Measurements from ENCODE around the gene CA5B. TPM values are rescaled to one million over a fixed set of nuclear protein-coding genes. Genes with fewer than 3 reads are reported as not detected.
"Not testable (repeated sequence)": the region's sequence is repeated elsewhere in the genome, so short reads cannot be mapped to it uniquely, and the experiment has no call there.

The CA5B gene
- total RNA-seq, 1 donor, result 41.5 TPM

DNA sequence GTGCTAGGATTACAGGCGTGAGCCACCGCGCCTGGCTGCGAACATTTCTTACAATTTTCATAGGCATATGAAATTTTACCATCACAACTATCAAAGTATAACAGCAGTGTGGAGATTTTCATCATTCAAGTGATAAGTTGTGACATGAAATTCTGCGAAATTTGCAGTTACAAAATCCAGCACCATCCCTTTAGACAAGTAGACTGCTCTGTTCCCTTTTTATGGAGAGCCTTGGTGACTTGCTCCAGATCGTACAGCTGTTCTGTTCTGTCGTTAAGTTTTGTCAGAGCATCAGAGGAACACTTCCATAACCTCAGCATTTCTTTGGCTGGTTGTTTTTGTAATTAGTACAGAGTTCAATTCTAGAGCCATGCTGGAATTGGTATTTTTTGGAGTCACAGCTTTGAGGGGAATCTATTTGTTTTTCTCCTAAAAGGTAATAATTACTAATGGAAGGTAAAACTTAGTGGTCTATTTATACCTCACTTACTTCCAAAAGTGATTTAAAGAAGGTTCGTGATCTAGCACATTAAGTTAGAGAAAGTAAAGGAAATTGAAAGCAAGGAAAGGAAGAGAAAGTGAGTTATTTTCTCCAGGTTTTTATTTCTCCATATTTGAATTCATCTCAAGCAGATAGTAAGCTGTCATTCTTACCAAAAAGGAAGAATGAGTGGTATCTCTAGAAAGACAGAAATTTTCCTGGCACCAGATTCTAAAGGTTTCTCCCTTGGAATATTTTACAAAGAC is 74.3 kb downstream of the CA5B start:
- DNase-seq (ENCODE audit: low read depth in 2 of 3, low spot score in 2 of 3), result no peak

DNA sequence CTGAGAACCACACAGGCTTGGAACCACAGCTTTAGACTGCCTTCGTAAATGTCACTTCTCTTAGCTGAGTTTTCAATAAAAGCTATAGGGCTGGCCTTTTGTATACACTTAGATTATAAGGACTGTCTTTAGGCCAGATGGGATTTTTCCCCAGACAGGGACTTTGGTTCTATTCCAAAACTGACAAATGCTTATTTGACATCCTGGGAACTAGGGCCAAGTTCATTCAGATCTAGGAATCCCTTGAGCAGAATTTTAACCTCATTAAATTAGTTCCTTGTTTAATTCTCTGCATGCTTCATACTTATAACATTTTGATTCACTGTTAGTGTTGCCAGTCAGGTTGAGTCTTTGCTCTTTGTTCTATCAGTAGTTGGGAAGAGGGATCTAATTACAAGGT is 75.3 kb downstream of the CA5B start:
- DNase-seq (ENCODE audit: low read depth in 2 of 3, low spot score in 2 of 3), result no peak

DNA sequence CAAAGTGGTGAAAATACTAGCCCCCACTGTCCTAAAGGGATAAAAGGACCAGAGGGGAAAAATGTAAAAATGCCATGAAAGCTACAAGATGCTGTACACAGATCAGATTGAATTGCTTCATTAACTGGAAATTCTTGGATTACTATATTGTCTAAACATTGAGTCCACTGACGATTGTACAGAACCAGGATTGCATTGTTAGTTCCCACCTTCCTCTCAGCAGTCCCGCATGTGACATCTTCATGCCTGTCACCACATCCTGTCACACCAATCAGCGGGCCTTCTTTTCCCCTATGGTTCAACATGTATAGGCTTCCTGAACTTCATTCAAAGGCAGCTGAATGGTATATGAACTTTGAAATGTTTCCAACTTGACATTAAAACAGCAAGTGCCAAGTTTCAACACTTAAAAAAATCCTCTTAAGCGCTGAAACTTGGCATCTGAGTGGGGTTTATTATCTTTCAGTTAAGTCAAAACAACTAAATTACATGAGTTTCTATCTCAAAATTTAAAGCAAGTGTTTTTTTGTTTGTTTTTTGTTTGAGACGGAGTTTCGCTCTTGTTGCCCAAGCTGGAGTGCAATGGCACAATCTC is 76.8 kb downstream of the CA5B start:
- DNase-seq (ENCODE audit: low read depth in 2 of 3, low spot score in 2 of 3), result no peak

DNA sequence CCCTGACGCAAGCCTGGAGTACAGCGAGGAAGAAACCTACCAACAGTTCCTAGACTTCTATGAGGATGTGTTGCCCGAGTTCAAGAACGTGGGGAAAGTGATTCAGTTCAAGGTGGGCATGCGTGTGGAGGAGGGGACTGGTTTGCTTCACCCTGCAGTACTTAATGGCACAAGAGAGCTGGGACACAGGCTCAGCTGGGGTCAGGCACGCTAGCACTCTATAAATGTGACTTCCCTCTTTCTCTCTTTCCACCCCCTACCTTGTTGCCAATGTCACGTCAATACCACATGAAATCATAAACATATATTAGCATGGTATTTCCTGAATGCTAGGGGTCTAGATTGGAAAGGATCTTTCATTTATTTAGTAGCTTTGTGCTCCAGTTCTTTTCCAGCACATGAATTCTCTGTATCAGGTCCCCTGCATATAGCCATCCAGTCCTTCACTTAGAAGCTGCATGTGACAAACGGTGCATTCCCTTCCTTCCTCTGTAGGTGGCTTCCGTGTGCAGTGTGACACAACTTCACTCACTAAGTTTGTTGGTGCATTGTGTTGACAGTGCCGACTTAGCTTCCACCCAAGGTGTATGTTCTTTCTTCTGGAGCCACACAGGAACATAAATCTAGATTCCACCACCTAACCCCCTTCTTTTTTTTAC is 77.8 kb downstream of the CA5B start:
- DNase-seq (ENCODE audit: low read depth in 2 of 3, low spot score in 2 of 3), result peak in 2 of 3 donors; percentile 20 to 46

DNA sequence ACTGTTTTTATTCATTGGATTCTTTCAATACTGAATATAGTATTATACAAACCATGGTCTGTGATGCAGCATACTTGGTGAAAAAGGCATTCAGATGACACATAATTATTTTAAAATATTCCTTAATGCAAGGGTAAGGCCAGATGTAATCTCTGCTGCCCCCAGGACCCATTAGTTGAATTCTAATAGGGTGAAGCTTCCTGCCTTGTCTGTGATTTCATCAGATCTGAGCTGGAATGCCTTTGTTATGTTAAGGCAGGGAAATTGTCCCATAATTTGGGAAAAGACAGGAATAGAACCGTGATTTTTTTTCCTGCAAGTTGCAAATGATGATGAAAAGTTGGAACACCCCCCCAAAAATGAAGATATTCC is 78.4 kb downstream of the CA5B start:
- DNase-seq (ENCODE audit: low read depth in 2 of 3, low spot score in 2 of 3), result no peak

DNA sequence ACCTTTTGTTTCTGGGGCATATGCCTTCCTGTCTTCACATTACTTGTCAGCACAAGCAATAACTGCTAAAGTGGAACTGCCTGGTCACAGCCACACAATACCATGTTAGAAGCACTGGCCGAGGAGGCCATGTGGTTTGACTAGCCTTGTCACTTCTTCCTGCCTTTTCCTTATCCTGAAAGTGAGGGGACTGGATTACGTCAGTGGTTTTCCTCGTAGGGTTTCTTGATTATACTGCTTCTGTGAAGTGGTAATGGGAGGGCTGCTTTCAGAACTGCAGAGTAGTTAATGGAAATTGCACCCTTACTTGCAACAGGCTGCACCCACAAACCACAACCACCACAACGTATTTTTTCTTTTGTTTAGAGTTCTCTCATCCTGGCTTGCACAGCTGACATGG is 78.8 kb downstream of the CA5B start:
- DNase-seq (ENCODE audit: low read depth in 2 of 3, low spot score in 2 of 3), result peak in 2 of 3 donors; percentile 9 to 10

DNA sequence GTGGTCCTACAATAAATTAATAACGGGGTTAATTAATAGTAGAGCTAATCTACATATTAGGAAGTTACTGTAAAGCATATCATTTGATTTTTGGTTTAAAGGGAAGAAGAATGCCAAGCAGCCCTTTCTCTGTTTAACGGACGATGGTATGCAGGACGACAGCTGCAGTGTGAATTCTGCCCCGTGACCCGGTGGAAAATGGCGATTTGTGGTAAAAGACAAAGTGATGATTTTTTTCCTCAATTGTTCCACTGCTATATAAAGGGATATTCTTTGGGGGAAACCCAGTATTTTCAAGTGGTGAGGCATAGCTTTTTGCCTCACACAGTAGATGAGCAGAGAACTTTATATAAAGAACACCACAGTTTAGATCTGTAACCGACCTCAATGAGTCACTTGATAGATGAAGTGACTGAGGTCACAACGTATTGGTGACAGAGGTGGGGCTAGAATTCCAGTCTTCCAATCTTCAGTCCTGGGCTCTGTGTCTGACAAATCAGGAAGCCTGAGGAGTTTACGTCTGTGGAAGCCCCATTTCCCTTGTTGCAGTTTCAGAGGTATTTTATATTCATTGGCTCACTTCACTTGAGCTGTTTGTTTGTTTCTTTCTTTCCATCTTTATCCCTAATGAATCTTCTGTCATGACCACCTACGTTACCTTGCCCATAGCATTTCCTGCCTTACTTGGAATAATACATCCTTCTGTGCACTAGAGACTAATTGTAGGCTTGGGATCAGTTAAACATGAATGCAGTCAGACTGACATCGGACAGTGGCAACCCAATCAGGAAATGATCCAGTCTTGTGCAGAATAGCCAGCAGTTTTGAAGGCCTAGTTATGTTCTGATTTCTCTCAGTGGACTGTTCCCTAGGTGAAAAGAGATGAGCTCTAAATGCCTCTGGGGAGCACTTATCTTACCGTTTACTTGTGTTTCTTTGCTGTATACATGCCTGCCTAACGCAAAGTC is 82.3 kb downstream of the CA5B start:
- no peak for DNase-seq (ENCODE audit: low read depth in 2 of 3, low spot score in 2 of 3)

DNA sequence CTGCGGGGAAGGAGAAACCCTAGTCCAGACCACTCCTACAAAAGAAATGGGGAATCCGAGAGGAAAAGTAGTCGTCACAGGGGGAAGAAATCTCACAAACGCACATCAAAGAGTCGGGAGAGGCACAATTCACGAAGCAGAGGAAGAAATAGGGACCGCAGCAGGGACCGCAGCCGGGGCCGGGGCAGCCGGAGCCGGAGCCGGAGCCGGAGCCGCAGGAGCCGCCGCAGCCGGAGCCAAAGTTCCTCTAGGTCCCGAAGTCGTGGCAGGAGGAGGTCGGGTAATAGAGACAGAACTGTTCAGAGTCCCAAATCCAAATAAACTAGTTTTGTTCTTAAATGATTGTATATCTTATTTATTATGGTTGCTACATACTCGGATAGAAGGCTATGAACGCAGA is 84.9 kb downstream of the CA5B start:
- DNase-seq (ENCODE audit: low read depth in 2 of 3, low spot score in 2 of 3), result no peak

DNA sequence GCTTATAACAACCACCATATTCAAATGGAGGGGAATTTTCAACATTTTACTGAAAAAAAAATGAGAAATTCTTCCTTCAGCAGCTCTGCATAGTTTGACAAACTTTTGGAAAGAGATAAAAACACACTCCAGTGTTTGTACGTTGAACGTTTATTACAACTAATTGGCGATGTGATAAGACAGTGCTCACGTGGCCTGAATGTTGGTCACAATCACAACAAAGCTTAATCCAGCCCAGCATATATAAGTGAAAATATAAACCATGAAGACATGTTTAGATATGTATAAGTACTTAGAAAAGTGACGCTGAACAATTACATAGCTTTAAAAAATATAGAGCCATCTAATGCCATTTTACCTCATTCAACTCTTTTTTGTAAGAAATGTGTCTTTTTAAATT is 87.9 kb downstream of the CA5B start:
- DNase-seq (ENCODE audit: low read depth in 2 of 3, low spot score in 2 of 3), result no peak

DNA sequence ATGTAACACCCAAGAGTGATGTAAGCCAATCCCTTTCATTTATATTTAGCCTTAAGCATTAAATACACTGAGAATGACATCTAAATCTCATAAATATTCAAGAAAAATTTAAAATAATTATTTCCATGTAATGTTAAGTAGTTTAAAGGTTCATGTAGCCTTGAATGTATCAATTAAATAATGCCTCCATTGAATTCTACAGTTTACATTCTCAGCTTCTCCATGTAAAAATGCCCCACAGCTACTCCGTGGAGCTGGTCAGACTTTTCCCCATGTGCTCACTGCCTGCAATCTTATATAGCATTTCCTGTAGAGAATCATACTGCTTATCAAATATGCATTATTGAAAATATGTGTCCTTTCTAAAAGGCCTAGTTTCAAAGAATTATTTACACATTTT is 91.1 kb downstream of the CA5B start:
- DNase-seq (ENCODE audit: low read depth in 2 of 3, low spot score in 2 of 3), result no peak

DNA sequence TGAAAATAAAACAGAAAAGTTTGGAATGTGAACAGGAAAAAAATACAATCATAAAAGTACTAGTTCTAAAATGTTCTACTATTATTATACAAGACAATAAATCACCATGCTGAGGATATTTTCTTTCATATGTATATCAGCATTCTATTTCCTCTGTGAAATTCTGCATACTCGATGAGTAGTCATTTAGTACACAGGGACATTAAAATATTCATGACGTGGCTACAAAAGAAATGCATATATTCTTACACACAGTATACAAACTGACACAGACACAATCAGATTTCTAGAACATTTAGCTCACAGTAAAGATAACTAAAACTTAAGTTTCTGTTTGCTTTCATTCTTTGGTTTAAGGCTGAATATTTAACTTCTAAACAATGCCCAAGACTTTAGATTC is 93.3 kb downstream of the CA5B start:
- not testable (repeated sequence) for DNase-seq (ENCODE audit: low read depth in 2 of 3, low spot score in 2 of 3)

DNA sequence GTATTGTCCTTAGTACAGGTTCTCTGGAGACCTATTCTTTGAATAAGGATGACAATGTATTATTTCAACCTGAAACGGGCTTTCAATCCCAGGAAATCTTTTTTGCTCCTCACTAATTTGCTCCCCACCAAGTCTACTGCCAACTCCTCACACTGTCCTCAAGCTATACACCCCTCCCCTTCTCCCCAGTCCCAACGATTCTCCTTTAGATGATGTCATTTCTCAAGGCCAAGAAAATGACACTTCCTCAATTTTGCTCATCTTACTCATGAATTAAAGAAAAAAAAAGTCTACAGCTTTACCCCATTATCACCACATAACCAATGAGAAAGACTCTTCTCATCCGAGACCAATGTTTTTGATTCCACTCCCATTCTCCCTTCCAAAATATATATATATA is 96.0 kb downstream of the CA5B start:
- peak in 2 of 3 donors; percentile 10 to 21 for DNase-seq (ENCODE audit: low read depth in 2 of 3, low spot score in 2 of 3)

DNA sequence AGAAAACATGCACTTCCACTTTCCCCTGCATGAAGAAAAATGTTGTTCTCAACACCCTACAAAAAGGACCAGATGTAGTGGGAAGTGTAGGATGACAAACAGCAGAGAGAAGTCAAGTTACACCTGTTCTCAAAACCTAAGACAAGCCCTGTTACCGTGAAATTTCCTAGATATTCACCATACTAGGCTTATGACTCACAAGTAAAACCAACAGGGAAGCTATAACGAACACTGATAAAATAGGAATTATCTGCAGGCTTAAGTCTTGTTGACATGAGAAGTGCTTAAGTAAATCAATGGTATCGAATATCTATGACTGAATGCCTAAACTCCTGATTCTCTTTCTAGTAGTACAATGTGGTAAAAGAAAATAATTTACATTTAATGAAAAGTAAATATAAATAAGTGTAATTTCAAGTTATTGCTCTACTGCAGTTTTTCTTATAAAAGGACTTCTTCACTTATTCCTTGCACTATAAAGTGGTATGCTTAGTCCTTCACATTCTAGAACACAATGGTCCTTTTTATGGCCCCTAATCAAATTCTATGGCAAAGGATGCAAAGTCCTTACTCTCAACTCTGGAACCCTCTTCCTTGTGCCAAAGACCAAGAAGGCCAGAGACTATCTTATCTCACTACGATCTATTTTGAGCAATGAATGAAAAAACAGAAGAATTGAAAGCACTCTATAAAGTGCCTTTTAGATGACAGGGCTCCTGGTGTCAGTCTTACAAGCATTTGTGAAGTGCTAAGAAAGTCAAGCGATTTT is 96.9 kb downstream of the CA5B start:
- no peak for DNase-seq (ENCODE audit: low read depth in 2 of 3, low spot score in 2 of 3)

Small RNAs within 50 kb of the gene (small RNA-seq; reads per million reads assigned to genes)
- gene RF00409, result not detected

Other genes with a start within 250 kb of the CA5B start
- gene PIR, start 244.9 kb upstream of the CA5B start, total RNA-seq, result 4.3 TPM
- 0.27 TPM for gene BMX, start 237.5 kb upstream of the CA5B start, total RNA-seq
- gene ACE2, start 137.3 kb upstream of the CA5B start, total RNA-seq, result not detected
- 0.27 TPM for gene CLTRN, start 73.5 kb upstream of the CA5B start, total RNA-seq
- gene ZRSR2, start 52.2 kb downstream of the CA5B start, total RNA-seq, result 2.7 TPM
- gene AP1S2, start 116.5 kb downstream of the CA5B start, total RNA-seq, result 18.9 TPM

All from hematopoietic multipotent progenitor cell (in vitro differentiated cells).